ENCODE data around the gene COMMD1.
"Not testable (repeated sequence)": the region's sequence is repeated elsewhere in the genome, so short reads cannot be mapped to it uniquely, and the experiment has no call there.

The COMMD1 gene

DNA sequence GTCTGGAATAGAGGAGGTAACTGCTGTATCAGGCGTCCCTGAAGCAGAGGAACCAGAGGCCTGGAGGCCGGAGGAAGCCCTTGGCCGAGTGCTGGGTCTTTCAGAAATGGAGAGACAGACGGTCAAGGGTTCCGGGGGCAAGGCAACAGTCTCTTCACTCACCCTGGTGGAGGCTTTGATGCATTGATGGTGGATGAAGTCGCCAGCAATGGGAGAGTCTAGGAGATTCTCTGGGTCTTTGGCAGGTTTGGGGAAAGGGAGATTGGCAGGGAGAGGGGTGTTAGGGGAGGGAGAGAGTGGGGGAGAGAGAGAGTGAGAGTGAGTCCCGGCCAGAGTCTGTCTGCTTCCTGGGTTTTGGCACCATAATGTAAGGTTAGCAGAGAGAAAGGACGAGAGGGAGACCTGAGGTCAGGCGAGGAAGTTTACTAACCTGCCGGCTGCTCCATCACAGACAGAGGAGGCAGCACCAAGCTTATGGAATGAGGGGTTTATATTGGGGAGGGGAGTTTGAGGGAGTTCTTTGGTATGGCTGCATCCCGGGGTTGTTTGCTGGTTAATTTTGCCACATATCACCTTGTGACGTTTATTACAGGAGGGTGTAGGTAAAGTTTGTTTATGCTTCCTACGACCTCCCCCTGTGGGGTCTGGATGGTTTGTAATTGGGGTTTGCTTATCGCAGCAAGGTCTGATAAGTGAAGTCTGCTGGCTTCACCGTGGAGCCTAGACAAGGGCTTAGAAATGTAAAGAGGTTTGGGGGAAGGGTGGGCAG is 19.6 kb downstream of the COMMD1 start:
- no peak for DNase-seq

DNA sequence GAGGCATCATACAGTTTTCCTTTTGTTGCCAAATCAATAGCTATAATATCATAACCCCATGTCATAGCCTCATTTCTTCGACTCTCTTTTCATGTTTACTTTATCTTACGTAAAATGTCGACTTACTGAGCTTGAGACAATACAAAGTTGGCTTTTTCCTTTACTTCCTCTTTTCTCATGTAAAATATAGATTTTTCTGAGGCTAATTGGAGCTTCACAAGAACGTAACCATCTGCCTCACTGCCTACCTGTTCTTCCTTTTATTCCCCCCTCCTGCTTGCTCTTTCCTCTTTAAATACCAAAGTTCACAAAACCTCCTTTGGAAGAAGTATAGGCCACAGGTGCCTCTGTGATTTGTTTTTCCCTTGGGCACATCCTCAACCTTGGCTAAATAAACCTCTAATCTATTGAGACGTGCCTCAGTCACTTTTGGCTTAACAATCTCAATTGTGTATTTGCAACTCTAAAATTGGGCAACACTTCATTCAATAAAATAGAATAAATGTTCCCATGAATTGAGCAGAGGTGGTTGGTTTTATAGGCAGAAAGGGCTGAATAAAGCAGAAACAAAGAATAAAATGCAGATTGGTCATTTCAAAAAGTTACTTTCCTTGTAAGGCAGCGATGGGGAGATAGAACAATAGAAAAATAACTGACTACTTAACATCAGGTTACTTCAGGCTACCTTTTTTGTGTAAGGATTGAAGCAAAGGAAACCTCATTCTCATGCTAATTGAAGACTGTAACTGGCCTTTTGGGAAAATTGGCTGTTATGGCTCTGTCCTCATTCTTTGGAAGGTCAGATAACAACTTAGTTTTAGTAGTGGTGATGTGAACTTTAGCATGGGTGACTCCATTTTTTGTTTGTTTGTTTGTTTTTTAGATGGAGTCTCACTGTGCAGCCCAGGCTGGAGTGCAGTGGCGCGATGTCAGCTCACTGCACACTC is 21.3 kb downstream of the COMMD1 start:
- DNase-seq, result no peak

DNA sequence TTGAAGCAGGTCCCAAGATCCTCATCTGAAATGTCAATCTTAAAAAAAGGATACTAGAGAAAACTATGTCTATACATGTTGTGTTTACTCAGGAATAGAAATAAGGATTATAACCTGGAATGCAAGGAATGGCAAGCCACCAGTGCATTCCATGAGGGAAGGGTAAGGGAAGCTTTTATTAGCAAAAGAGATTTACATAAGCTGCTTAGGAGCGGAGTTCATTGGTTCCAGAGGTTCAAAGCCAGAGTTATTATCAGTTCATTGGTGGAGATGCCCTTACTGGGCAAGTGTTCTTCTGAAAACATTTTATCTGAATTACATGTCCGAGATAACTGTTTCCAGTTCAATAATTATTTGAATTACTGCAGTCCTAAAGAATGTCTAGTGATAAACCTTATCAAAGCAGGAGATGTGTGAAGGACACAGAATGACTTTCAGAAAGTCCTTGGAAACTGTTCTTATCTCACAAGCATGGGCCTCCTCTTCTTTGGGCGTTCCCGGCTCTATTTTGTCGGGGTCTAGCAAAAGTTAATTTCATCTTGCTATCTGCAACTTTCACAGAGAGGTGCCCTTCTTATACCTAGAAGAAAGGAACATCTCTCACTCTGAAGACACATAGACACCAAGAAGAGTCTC is 23.5 kb downstream of the COMMD1 start:
- DNase-seq, result no peak

DNA sequence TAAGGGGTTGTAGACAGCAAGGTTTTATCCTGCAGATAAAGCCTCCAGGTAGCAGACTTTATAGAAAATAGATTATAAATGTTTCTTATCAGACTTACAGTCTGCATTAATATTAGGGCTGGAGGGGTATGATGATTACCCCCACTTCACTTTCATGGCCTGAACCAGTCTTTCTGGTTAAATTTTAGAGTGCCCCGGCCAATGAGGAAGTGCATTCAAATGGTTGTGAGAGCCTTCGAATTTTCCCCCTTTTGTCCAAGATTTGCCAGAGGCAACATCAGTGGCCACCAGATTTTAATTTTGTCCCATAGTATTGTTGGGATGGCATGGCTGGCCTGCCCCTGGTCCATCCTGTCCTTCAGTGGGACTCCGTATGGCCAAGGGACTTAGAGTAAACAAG is 31.6 kb downstream of the COMMD1 start:
- no peak for DNase-seq

DNA sequence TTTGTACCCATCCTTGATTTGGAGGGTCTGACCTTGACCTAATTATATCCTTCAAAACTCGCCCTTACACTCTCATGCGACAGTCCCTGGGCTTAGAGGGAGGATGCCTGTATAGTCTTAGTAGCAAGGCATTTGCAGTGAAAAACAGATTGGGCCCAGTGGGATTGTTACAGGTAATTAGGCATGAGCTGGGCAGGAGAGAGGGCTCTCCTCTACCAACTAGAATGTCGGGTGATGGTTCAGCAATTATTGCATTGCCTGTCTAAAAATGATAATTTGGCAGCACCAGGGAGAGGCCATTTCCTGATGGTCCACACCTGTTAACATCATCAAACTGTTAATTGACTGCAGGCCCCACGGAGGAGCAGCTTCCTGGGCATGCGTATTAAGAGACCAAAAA is 32.4 kb downstream of the COMMD1 start:
- DNase-seq, result no peak

DNA sequence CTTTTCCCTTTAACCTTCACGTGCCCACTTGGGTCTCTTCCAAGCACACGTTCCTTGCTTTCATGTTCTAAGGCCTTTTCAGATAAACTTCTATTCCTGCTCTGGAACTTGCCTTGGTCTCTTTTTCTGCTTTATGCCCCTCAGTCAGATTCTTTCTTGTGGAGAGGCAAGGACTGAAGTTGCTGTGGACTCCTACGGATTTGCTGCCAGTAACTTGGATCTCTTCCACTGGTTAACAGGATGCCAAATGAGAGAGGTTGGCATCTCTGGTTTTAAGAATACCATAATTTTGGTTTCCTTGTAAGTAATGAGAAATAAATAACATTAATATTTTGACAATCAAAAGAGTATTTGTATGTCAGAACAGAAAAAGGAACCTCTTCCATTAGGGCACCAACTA is 33.0 kb downstream of the COMMD1 start:
- DNase-seq, result no peak

DNA sequence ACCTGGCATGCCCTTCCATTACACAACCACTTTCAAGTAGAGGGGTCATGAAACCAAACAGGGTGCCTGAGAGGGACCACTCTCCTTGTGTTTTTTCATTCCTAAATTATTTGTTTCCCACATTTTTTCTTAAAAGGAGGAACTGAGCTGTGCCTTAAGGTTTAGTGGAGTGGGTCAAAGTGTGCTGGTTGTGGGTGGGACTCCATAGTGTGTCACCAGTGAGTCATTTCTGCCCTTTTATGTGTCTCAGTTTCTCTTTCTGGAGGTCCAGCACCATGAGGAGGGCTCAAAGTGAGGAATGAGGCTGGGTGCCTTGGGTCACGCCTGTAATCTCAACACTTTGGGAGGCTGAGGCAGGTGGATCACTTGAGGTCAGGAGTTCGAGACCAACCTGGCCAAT is 37.8 kb downstream of the COMMD1 start:
- no peak for DNase-seq

DNA sequence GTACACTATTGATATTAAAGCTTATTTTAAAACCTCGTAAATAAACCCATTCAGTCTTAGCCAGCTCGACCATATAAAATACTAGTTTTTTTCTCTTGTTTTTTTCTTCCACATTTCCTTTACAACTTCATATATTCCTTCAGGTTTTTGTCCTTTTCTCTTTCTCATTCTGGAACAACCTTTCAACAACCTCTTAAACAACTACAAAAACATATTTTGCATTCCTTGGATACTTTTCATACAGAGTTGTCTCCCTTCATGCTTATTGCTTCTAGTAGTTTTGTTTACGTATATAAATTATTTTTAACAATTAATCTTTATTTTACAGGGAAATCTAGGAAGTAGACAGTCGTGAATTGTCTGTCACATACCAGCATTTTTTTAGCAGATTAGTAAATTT is 41.2 kb downstream of the COMMD1 start:
- DNase-seq, result no peak

DNA sequence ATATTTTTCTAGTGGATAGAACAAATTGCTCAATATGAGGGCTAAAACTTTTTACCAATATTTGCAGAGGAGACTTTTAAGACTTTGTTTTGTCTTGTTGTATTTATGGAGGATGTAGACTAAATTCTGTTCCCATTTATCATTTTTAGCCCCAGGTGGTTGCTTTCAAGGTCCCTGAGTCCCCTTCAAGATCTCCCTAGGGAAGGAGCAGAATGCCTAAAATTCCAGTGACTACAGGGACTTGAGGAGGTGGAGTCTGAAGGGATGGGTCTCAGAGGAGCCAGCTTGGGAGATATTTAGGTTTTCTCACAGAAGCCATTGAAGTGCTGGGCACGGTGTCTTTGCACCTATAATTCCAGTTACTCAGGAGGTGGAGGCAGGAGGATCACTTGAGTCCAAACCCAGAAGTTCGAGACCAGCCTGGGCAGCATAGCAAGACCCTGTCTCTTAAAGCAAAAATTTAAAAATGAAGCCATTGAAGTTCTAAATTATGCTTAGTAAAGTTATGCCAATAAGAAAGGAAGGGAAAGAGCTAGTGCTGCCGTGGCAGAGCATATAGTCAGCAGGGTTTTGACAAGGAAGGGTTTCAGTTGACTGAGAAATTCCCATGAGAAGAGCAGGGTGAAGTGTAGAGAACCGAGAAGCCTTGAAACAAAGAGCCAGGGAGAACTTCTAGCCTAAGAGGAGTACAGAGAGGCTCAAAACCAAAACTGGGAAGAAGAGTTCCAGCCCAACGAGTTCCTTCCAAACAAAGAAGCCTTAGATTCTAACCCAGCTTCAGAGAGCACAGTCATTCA is 43.4 kb downstream of the COMMD1 start:
- no peak for DNase-seq

DNA sequence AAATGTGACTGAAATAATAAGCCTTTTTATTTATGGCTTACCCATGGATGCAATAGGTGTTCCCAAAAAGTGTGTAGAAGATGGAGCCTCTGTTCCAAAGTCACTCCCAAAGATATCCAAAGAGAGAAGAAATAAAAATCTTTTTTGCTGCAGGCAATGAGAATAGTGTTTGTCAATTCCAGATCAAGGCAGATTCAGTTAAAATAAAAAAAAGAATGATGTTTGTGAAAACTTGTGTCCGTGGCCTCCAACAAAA is 43.9 kb downstream of the COMMD1 start:
- no peak for DNase-seq

DNA sequence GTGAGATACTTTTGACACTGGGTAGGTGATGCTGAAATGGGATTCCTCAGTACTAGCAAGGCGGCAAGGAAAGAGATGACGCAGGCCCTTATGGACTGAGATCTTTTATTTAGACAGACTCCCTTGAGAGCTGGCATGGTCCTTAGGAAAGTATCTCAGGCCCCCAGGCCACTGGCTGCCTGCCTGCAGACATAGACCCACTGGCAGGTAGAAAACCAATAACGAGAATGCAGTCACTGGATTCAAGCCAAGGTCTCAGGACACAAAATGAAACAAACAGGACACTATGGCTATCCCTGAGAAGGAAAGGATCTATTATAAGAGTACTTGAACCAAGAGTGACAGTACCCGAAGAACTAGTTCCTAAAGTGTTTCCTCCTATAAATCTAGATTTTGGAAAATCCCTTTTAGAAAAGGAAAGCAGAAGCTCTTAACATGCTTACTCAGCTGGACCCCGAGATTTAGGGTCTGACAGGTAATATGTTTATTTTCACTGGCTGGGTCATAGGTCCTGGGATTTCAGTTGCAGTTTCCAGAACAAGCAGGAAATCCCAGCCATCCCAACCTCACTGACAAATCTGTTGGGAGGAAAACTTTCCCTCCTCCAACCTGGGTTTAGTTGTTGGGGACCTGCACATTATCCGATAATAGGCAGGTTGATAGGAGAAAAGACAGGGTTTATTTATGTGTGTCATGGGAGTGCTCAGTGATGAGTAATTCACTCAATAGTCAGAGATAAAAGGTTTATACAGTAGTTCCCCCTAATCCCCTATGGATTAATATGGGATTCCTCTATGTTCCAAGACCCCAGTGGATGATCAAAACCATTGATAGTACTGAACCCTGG is 44.5 kb downstream of the COMMD1 start:
- DNase-seq, result no peak

DNA sequence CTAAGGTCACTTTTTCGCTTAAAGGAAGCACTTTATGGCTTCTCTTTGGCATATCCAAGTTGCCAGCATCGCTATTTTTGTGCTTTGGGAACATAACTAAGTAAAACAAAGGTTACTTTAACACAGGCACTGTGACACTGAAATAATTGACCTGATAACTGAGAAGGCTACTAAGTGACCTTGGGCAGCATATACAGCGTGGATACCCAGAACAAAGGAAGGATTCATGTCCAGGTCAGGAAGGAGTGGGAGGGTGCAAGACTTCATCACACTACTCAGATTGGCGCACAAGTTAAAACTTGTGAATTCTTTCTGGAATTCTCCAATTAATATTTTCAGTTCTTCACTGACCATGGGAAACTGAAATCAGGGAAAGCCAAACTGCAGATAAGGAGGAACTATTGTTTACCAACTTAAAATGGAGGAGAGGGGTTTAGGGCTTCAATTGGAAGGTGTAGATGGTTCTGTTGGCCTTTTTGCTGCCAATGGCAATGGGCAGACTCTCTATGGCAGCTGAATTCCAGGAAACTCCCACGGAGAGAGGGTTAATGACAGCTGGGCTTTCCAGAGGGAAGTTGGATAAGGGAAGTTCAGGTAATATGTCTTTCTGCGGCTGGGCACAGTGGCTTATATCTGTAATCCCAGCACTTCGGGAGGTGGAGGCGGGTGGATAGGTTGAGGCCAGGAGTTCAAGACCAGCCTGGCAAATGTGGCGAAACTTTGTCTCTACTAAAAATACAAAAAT is 45.3 kb downstream of the COMMD1 start:
- DNase-seq, result no peak

DNA sequence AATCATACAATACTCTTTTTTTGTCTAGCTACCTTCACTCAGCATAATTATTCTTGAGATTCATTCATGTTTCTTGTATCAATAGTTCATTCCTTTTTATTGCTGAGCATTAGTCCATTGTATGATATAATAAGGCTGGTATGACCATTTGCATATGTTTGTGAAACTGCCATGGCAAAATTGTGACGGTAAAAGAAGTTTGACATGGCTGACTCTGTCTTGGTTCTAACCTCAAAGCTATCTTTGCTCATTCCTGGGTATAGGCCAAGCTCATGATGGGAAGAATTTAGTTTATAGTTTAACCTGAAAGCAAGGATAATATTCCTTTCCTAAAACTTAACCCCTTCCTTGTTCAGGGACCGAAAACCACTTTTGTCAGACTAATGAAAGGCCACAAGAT is 46.4 kb downstream of the COMMD1 start:
- DNase-seq, result no peak

DNA sequence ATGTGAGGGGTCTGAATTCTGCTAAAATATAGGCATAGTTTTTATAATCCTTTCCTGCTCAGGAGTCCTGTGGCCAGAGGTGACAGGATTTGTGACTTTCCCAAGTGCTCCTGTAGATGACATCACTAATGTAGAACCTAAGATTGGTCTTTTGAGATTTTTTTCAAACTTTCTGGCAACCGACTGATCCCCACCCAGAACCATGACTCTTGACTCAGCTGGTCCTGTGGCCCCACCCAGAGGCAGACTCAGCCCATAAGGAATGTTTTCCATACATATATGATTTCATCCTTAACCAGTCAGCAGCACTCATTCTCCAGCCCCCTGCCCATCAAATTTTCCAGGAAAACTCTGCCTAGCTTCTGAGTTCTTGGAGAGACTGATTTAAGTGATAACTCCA is 46.8 kb downstream of the COMMD1 start:
- no peak for DNase-seq

DNA sequence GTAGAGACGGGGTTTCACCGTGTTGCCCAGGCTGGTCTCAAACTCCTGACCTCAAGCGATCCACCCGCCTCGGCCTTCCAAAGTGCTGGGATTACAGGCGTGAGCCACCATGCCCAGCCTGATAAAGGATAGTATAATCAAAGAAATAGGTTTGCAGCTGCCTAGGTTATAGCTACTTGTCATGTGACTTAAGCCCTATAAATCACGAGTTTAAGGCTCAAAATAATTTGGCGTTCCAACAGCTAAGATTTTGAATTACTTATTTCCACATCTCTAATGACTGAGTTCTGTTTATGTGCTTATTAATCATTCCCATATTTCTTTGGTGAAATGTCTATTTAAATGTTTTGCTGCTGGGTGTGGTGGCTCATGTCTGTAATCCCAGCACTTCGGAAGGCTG is 49.4 kb downstream of the COMMD1 start:
- not testable (repeated sequence) for DNase-seq

DNA sequence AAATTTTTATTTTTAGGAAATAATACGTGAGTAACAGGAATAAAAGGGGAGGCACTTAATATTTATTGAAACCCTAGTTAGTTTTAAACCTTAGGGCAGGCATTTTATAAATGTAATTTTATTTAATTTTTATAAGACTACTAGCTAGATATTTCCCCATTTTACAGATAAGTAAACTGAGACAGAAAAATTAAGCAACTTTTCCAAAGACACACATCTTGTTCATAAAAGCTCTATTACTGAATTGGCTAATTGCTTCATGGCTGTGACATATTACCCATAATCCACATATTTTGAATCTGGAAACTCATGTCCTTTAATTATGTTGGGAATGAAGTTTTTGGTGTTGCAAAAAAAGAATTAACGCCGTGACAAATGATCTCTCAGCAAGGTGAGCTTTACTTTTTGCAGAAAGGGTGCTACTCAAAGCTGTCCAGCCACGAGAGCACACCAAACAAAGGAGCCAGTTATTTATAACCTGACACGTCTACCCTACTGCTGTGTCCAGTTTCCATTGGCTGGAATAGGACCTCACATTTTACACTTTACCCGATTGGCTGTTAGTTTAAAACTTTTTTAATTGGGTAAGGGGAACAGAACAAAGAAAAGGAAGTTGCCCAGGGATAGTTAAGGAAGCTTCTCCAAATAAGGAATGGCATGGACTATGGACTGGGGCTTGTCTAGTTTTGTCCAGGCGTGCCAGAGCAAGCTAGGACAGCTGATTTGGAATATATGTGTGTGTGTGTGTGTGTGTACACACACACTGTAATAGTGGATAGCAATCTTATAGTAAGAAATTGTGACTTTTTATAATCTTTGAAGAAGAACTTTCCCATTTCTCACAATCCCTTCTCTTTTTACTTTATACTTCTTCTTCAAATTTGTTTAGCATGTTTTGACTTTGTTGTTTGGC is 54.2 kb downstream of the COMMD1 start:
- no peak for DNase-seq

DNA sequence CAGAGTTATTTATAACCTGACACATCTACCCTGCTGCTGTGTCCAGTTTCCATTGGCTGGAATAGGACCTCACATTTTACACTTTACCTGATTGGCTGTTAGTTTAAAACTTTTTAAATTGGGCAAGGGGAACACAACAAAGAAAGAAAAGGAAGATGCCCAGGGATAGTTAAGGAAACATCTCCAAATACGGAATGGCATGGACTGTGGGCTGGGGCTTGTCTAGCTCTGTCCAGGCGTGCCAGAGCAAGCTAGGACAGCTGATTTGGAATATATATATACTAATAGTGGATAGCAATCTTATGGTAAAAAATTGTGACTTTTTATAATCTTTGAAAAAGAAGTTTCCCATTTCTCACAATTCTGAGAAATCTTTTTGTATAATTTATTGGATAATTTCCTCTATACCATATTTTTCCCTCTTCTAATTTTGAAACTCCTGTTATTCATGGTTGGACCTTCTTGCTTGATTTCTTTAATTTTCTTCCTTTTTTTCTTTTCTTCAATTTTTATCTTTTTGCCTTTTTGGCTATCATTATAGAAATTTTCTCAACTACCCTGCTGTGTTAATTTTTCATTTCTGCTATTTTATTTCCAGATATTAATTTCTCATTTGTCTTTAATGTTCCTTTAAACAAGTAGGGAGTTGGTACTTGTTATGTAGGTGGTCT is 55.9 kb downstream of the COMMD1 start:
- no peak for DNase-seq

DNA sequence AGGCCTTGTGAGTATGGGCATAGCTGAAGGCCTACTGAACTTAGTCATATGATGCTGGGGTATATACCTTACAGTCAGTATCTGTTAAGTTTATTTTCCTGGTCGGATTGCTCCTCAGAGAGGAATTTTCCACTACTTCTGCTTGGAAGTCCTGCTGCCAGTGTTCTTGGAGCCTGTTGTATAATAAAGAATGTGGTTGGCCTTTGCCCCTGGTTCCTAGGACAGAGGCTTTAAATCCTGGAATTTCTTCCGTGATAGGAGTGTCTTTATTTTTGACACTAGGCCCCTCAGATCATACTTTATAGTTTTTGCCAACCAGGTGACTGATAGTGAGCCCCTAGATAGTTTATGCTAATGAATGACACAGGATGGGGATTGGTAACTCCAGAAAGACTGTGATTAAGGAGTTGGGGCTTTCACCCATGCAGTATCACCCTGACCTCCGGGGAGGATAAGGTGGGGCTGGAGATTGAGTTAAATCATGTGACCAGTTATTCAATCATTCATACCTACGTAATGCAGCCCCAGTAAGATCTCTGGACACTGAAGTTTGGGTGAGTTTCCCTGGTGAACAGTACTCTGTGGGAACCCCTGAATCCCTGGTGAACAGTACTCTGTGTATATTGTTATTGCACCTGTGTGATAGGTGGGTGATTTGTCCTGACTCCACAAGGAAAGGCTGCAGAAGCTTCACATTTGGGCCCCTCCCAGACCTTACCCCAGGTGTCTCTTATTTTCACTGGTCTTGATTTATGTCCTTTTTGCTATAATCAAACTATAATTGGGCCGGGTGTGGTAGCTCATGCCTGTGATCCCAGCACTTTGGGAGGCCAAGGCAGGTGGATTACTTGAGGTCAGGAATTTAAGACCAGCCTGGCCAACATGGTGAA is 56.9 kb downstream of the COMMD1 start:
- no peak for DNase-seq
